Measurements from ENCODE around the gene CACNA1C.

Gene CACNA1C

DNA sequence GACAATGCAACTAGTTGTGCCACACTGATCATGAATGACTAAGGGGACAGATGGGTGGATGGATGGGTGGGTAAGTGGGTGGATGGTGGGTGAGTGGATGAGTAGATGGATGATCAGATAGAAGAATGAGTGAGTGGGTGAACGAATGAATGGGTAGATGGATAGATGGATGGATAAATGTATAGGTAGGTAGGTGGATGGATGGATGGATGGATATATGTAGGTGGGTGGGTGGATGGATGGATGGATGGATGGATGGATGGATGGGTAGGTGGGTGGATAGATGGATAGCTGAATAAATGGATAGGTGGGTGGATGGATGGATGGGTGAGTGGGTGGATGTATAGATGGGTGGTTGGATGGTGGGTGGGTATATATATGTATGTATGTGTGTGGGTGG lies 393.2 kb downstream of the CACNA1C start:
- H3K4me3 ChIP-seq (ENCODE audit: low read depth, low read length), result no peak overlapping the region
- TF ChIP-seq CTCF (conservative IDR thresholded peaks at IDR 0.05; ENCODE audit: low read depth, low read length), result no peak

DNA sequence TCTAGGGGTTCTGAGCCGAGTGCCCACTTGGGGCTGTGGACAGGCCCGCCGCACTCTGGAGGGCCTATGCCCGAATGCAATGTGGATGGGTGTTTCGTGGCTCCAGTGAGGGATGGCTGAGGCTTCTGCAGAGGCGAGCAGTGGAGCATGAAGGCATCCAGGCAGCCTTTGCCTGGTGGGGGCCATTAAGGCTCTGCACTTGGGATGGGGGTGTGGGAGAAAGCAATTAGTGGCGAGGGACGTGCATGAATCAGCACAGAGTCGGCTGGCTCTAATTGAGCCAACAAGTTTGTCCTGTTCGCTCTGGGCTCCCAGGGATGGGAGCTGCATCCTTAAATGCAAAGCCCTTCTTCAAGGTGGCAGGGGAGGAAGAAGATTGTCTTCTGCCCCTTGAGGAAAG lies 395.1 kb downstream of the CACNA1C start:
- no peak overlapping the region for H3K4me3 ChIP-seq (ENCODE audit: low read depth, low read length)
- no peak for TF ChIP-seq CTCF (conservative IDR thresholded peaks at IDR 0.05; ENCODE audit: low read depth, low read length)
- DNase-seq (ENCODE audit: low read depth), result no peak

More for the DNA sequence above, 393.2 kb downstream of the CACNA1C start:
- no peak for DNase-seq (ENCODE audit: low read depth)

DNA sequence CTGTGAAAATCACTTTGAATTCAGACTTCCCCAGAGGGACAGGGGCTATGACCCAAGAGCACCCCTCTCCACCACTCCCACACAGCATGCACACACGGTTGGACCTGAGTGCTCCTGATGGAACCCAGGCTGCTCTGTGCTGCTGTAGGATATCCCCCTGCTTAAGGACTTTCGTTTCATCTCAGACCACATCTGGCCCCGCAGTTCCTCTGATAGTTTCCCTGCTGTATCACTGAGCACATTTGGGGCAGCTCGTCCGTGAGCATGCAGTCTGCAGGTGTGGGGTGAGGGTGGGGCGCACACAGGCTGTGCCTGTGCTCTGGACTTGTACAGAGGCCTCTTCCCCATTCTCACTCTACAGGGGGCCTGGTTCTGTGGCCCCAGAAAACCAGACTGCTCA lies 396.8 kb downstream of the CACNA1C start:
- no peak for DNase-seq (ENCODE audit: low read depth)
- H3K4me3 ChIP-seq (ENCODE audit: low read depth, low read length), result no peak overlapping the region
- no peak for TF ChIP-seq CTCF (conservative IDR thresholded peaks at IDR 0.05; ENCODE audit: low read depth, low read length)

DNA sequence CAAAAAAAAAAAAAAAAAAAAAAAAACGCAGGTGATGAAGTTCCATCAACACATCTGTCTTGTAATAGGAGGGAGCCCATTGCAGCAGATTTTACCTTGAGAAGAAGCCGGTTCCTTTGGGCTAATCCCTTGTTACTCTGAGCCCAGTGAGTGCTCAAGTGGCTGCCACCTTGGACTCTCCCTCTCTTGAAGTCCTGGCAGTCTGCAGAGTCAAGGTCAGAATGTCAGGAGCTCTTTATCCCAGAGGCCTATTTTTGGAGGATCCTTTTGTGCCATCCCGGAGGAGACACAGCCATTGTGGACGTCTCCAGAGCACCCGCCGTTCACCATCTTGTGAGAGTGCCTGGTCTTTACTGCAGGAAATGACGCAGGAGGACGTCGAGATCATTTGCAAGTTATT lies 397.8 kb downstream of the CACNA1C start:
- H3K4me3 ChIP-seq (ENCODE audit: low read depth, low read length), result no peak overlapping the region
- no peak for TF ChIP-seq CTCF (conservative IDR thresholded peaks at IDR 0.05; ENCODE audit: low read depth, low read length)
- DNase-seq (ENCODE audit: low read depth), result no peak

GRCh38 chr12:2451025-2451424 lies 398.2 kb downstream of the CACNA1C start:
- peak; percentile 10 for DNase-seq (ENCODE audit: low read depth)
- no peak for TF ChIP-seq CTCF (conservative IDR thresholded peaks at IDR 0.05; ENCODE audit: low read depth, low read length)
- H3K4me3 ChIP-seq (ENCODE audit: low read depth, low read length), result no peak overlapping the region

- H3K4me3 ChIP-seq (ENCODE audit: low read depth, low read length), result no peak overlapping the region
- no peak for DNase-seq (ENCODE audit: low read depth)
- no peak for TF ChIP-seq CTCF (conservative IDR thresholded peaks at IDR 0.05; ENCODE audit: low read depth, low read length)
Observed at GRCh38 chr12:2451497-2451896, 398.7 kb downstream of the CACNA1C start.

GRCh38 chr12:2453076-2453760 lies 400.4 kb downstream of the CACNA1C start:
- no peak for DNase-seq (ENCODE audit: low read depth)

More at GRCh38 chr12:2453076-2453760, 400.4 kb downstream of the CACNA1C start:
- no peak for TF ChIP-seq CTCF (conservative IDR thresholded peaks at IDR 0.05; ENCODE audit: low read depth, low read length)
- no peak overlapping the region for H3K4me3 ChIP-seq (ENCODE audit: low read depth, low read length)

Measured in choroid plexus epithelial cell (primary cell).